GM12878 (cell line): ENCODE data around the gene WARS2.

Experiments used
- ATF2 ChIP-seq: IDR thresholded peaks from 2 replicates; pipeline ENCODE4 v1.6.1; 2012; ENCODE audit warnings: low read length, inconsistent platforms
- BACH1 ChIP-seq: fragments of 450-650 bp; IDR thresholded peaks from 2 replicates; pipeline ENCODE4 v1.6.1; 2017; ENCODE audit warnings: mild to moderate bottlenecking, borderline replicate concordance
- CEBPZ ChIP-seq: fragments of 150-350 bp; IDR thresholded peaks from 2 replicates; pipeline ENCODE4 v1.6.1; 2016; ENCODE audit warnings: low read depth, low read length
- CTCF ChIP-seq, 3 experiments: IDR thresholded peaks in 2 of 3; conservative IDR thresholded peaks in 1 of 3; 2 replicates each; pipeline ENCODE4 v1.5.1; 2011; ENCODE audit warnings: low read depth in 3 of 3, low read length in 3 of 3, mild to moderate bottlenecking in 3 of 3, control low read depth in 2 of 3, moderate library complexity in 2 of 3, inconsistent platforms in 1 of 3, mixed read lengths in 1 of 3; ENCODE audit not compliant: control insufficient read depth in 2 of 3, insufficient read depth in 1 of 3; ENCODE audit errors: extremely low read depth in 1 of 3
- FOS ChIP-seq: IDR thresholded peaks from 3 replicates; pipeline ENCODE4 v1.6.1; 2011; ENCODE audit warnings: borderline replicate concordance; ENCODE audit not compliant: insufficient read length; ENCODE audit errors: extremely low read depth
- GABPA ChIP-seq: IDR thresholded peaks from 2 replicates; pipeline ENCODE4 v1.6.1; 2014; ENCODE audit warnings: antibody characterized with exemption, low read depth, mild to moderate bottlenecking, inconsistent platforms
- IKZF2 ChIP-seq, 2 experiments: fragments of 450-650 bp; IDR thresholded peaks; 2 replicates each; pipeline ENCODE4 v1.6.1; 2017; ENCODE audit warnings: mild to moderate bottlenecking in 2 of 2, moderate library complexity in 2 of 2
- POLR2A ChIP-seq: IDR thresholded peaks from 2 replicates; pipeline ENCODE4 v1.6.1; 2011; ENCODE audit warnings: low read depth, mild to moderate bottlenecking, low read length
- SPI1 ChIP-seq: IDR thresholded peaks from 2 replicates; pipeline ENCODE4 v1.6.1; 2011; ENCODE audit warnings: low read depth, mild to moderate bottlenecking, low read length, moderate library complexity, borderline replicate concordance; ENCODE audit not compliant: insufficient read depth
- ZNF24 ChIP-seq: fragments of 450-650 bp; IDR thresholded peaks from 2 replicates; pipeline ENCODE4 v1.6.1; 2017; ENCODE audit warnings: antibody characterized with exemption, mild to moderate bottlenecking

DNA sequence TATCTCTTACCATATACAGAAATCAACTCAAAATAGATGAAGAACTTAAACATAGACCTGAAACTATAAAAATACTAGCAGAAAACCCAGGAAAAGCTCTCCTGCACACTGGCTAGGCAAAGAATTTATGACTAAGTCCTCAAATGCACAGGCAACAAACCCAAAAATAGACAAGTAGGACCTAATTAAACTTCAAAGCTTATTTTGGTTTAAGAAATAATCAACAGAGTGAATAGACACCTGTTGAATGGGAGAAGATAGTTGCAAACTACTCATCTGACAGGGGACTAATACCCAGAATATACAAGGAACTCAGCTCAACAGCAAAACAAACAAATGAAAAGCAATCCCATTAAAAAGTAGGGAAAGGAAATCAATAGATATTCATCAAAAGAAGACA lies 40.7 kb downstream of the WARS2 start:
- TF ChIP-seq IKZF2 (IDR thresholded peaks at IDR 0.05) (no peak), POLR2A (no peak), ATF2 (no peak), CTCF (IDR thresholded peaks at IDR 0.05 in 2 of 3, conservative IDR thresholded peaks at IDR 0.05 in 1 of 3; ENCODE audit: control insufficient read depth in 2 of 3, extremely low read depth in 1 of 3, insufficient read depth in 1 of 3, low read depth in 3 of 3, low read length in 3 of 3) (no peak), BACH1 (no peak), GABPA (no peak), FOS (no peak), ZNF24 (no peak), CEBPZ (no peak), SPI1 (no peak)
